ENCODE data around the gene EYS.

DNA sequence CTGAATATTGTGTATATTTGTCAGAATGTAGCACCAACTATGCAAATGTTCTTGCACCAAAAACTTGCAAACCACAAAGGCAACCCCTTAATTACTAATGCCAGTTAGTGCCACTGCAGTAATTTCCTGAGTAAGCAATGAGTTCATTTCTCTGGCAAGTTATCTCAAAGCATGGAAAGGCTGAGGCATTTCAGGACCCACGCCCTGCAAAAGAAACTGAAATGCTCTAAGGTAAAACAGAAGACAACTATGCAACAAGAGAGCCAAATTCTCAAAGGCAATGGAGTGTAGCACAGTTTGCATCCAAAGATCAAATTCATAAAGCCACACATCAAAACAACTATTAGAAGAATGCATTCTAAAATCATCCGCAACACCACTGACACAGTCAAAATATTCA lies 994.4 kb downstream of the EYS start:
- TF ChIP-seq, protein P1, sequence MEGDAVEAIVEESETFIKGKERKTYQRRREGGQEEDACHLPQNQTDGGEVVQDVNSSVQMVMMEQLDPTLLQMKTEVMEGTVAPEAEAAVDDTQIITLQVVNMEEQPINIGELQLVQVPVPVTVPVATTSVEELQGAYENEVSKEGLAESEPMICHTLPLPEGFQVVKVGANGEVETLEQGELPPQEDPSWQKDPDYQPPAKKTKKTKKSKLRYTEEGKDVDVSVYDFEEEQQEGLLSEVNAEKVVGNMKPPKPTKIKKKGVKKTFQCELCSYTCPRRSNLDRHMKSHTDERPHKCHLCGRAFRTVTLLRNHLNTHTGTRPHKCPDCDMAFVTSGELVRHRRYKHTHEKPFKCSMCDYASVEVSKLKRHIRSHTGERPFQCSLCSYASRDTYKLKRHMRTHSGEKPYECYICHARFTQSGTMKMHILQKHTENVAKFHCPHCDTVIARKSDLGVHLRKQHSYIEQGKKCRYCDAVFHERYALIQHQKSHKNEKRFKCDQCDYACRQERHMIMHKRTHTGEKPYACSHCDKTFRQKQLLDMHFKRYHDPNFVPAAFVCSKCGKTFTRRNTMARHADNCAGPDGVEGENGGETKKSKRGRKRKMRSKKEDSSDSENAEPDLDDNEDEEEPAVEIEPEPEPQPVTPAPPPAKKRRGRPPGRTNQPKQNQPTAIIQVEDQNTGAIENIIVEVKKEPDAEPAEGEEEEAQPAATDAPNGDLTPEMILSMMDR (CRISPR knock-in tag; IDR thresholded peaks at IDR 0.05): no peak
- no peak for TF ChIP-seq MATR3 (CRISPR knock-in tag; IDR thresholded peaks at IDR 0.05)
- no peak for TF ChIP-seq YEATS4 (CRISPR knock-in tag; IDR thresholded peaks at IDR 0.05; ENCODE audit: borderline replicate concordance)
- TF ChIP-seq ZZZ3 (CRISPR knock-in tag; IDR thresholded peaks at IDR 0.05; ENCODE audit: borderline replicate concordance): no peak

All from HepG2 (cell line).